C4-2B (cell line): ENCODE results near the gene SF3A1.

Source experiments
- H3K27ac ChIP-seq: fragments of 450-650 bp; 2 replicates; pipeline ENCODE4 v1.5.1; 2017
- CTCF ChIP-seq: fragments of 450-650 bp; conservative IDR thresholded peaks from 2 replicates; pipeline ENCODE4 v1.5.1; 2017; ENCODE audit warnings: mild to moderate bottlenecking
- ZFX ChIP-seq: fragments of 450-650 bp; IDR thresholded peaks from 2 replicates; pipeline ENCODE4 v1.6.1; 2017

SF3A1 gene

DNA sequence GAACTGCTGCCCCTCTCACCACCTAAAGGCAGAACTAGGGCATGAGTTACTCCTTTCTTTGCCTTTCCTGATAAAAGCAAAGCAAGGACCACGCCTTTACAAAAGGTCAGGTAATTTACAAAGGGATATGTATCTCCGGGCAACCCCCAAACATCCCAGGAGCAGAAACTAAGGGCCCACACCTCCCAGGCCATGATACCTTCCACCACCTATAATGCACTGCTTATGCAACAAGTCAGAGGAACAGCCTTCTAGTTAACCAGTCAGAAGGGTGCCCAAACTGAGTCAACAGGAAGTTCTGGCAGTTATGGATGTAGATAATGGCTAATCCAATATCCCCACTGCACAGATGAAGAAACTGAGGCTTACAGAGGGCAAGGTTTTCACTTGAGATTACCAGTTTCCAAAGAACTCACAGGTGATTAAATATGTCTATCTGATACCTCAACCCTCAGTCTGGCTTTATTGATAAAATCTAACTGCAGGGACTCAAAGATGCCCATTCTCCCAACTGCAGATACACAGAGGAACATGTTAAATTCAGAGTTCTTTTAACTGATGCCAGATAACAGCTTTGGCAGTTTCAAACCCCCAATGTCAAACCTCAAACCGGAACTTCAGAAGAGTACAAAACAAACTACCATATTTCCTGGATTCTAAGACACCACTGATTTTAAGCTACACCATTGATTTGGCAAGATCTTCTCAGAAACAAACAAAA is 50.6 kb downstream of the SF3A1 start:
- H3K27ac ChIP-seq: peak overlapping the region; percentile 67
- TF ChIP-seq CTCF (no peak), ZFX (no peak)

DNA sequence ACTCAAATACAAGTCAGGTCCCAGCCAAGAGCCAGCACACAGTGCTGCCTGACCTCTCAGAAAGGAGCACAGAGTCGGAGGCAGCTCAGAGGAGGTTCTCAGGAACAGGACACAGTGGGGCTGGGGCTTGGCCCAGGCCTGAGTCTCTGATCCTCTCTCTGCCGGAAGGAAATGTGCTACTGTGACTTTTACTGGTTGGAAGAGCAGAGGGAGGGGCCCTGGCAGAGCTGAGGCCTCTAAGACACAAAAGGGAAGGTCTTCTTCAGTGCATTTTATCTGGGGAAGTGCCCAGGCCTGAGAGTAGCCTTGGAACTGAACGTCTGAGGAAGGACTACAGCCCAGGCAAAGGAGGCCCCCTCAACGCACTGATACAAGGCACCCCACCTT is 51.2 kb downstream of the SF3A1 start:
- TF ChIP-seq CTCF: no peak
- no peak for TF ChIP-seq ZFX
- H3K27ac ChIP-seq: peak overlapping the region; percentile 67

DNA sequence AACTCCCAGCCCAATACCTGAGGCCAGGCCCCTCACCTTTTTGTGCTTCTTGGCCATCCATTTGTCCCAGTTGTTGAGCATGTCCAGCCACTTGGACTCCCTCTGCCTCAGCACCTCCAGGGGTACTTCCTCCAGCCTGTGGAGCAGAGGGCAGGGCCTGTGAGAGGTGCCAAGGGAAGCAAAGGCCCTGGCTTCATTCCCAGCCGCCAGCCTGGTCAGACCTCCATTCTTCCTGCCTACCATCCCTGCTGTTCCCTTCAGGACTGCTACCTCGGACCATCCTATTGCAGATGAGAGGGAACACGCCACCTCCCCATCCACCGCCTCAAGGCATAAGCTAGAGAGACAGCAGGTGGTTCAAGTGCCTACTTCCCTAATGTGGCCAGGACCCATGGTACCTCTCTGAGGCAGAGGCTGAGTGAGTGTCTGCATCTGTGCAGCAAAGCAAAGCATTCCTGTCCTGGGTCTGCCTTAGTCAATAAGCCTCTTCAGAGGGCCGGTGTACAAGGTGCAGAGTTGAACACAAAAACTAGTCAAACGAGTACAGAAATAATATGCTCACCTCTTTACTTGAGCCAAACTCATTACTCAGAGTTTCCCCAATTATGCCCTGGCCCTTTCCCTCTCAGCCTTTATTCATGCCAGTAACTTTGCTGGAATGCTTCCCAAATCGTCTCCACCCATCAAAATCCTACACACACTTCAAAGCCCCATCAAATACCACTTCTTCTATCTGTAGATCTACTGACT is 52.0 kb downstream of the SF3A1 start:
- TF ChIP-seq CTCF: no peak
- no peak for TF ChIP-seq ZFX
- peak overlapping the region; percentile 67 for H3K27ac ChIP-seq

GRCh38 chr22:30302810-30303138 is 53.9 kb downstream of the SF3A1 start:
- TF ChIP-seq ZFX: no peak
- no peak for TF ChIP-seq CTCF
- peak overlapping the region; percentile 67 for H3K27ac ChIP-seq

DNA sequence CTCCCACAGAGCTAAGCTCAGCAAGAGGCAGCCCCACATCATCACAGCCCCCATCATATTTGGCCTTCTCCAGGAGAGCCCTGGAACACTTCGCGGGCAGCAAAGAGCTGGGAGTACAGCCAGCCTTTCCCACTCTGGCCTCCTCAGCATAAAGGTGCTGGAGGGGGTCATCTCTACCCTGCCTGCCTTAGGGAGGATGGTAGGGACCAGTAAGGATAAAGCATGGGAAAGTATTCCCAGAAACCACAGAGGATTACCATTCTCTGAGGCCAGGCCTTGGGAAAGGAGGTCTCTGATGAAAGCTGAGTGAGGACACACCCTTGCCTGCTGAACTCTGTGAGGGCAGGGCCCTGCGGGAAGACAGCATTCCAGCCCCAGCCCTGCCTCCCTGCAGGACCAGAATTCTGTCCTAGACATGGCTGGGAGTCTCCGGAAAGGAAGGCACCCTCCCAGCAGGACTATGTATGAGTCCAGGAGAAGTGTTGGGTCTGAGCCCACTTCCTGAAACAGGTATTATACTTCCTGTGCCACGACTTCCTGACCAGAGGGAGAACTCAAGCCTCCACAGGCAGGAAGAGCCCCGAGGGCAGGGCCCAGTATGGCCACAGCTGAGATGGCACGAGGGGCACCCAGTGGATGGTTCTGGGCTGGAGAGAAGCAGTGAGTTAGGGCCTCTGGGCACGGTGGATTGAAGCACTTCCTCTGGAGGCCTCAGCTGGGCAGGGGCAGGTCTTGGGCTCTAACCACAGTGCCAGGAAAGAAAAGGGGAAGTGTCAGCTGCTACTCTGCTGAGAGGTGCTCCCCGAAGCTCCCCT is 54.5 kb downstream of the SF3A1 start:
- no peak for TF ChIP-seq CTCF
- TF ChIP-seq ZFX: no peak
- peak overlapping the region; percentile 67 for H3K27ac ChIP-seq

- peak overlapping the region; percentile 85 for H3K27ac ChIP-seq
- no peak for TF ChIP-seq ZFX
- no peak for TF ChIP-seq CTCF
These were observed 57.4 kb downstream of the SF3A1 start for GRCh38 chr22:30299322-30299721.
